Measurements from ENCODE around the gene FHL5. TPM values are rescaled to one million over a fixed set of nuclear protein-coding genes. Genes with fewer than 3 reads are reported as not detected.
"Not testable (repeated sequence)": the region's sequence is repeated elsewhere in the genome, so short reads cannot be mapped to it uniquely, and the experiment has no call there.

The FHL5 gene
- polyA plus RNA-seq, 2 donors, result 0.37 to 1.3 TPM

GRCh38 chr6:96545882-96546281, 17.0 kb upstream of the FHL5 start:
- no peaks in the 10 kb centered on the region for H3K27me3 ChIP-seq (ENCODE audit: control insufficient read depth in 1 of 2, insufficient read depth in 2 of 2, low read length in 2 of 2)
- H3K27ac ChIP-seq (ENCODE audit: low read depth in 2 of 2, low read length in 1 of 2), result no peak overlapping the region
- 97 to 98% methylated on average over 3 of the region's 3 CpGs for WGBS, 2 donors
- no peak overlapping the region for H3K4me3 ChIP-seq (ENCODE audit: low read depth in 1 of 2, low read length in 2 of 2)
- H3K4me1 ChIP-seq (ENCODE audit: control insufficient read depth in 2 of 2, insufficient read depth in 2 of 2, low read length in 1 of 2), result no peaks in the 10 kb centered on the region
- H3K9me3 ChIP-seq (ENCODE audit: control insufficient read depth in 2 of 2, insufficient read depth in 1 of 2, low read depth in 1 of 2, low read length in 1 of 2), result no peaks in the 10 kb centered on the region
- peaks cover 5 to 7% of the 10 kb centered on the region in 2 donors for H3K36me3 ChIP-seq (ENCODE audit: control insufficient read depth in 2 of 2, insufficient read depth in 2 of 2, low read length in 1 of 2)

- 92 to 97% methylated on average over 4 of the region's 4 CpGs for WGBS, 2 donors
- Histone ChIP-seq H3K27me3 (ENCODE audit: control insufficient read depth in 1 of 2, insufficient read depth in 2 of 2, low read length in 2 of 2) (no peaks in the 10 kb centered on the region), H3K4me1 (ENCODE audit: control insufficient read depth in 2 of 2, insufficient read depth in 2 of 2, low read length in 1 of 2) (no peaks in the 10 kb centered on the region), H3K4me3 (ENCODE audit: low read depth in 1 of 2, low read length in 2 of 2) (no peak overlapping the region), H3K9me3 (ENCODE audit: control insufficient read depth in 2 of 2, insufficient read depth in 1 of 2, low read depth in 1 of 2, low read length in 1 of 2) (no peaks in the 10 kb centered on the region), H3K27ac (ENCODE audit: low read depth in 2 of 2, low read length in 1 of 2) (no peak overlapping the region), H3K36me3 (ENCODE audit: control insufficient read depth in 2 of 2, insufficient read depth in 2 of 2, low read length in 1 of 2) (peaks cover 5 to 9% of the 10 kb centered on the region in 2 donors)
Measured at GRCh38 chr6:96547654-96548053, 15.3 kb upstream of the FHL5 start.

GRCh38 chr6:96554558-96554957, 8.4 kb upstream of the FHL5 start:
- 93 to 97% methylated on average over 4 of the region's 4 CpGs for WGBS, 2 donors
- Histone ChIP-seq H3K36me3 (ENCODE audit: control insufficient read depth in 2 of 2, insufficient read depth in 2 of 2, low read length in 1 of 2) (peaks cover 7 to 11% of the 10 kb centered on the region in 2 donors), H3K9me3 (ENCODE audit: control insufficient read depth in 2 of 2, insufficient read depth in 1 of 2, low read depth in 1 of 2, low read length in 1 of 2) (no peaks in the 10 kb centered on the region)

GRCh38 chr6:96559740-96560139, 3.2 kb upstream of the FHL5 start:
- not testable (repeated sequence) for H3K4me3 ChIP-seq (ENCODE audit: low read depth in 1 of 2, low read length in 2 of 2); H3K27me3 ChIP-seq (ENCODE audit: control insufficient read depth in 1 of 2, insufficient read depth in 2 of 2, low read length in 2 of 2); H3K9me3 ChIP-seq (ENCODE audit: control insufficient read depth in 2 of 2, insufficient read depth in 1 of 2, low read depth in 1 of 2, low read length in 1 of 2); H3K27ac ChIP-seq (ENCODE audit: low read depth in 2 of 2, low read length in 1 of 2); H3K4me1 ChIP-seq (ENCODE audit: control insufficient read depth in 2 of 2, insufficient read depth in 2 of 2, low read length in 1 of 2); H3K36me3 ChIP-seq (ENCODE audit: control insufficient read depth in 2 of 2, insufficient read depth in 2 of 2, low read length in 1 of 2)
- WGBS, 2 donors, result 98 to 99% methylated on average over 2 of the region's 2 CpGs

More at GRCh38 chr6:96554558-96554957, 8.4 kb upstream of the FHL5 start:
- Histone ChIP-seq H3K4me1 (ENCODE audit: control insufficient read depth in 2 of 2, insufficient read depth in 2 of 2, low read length in 1 of 2) (no peaks in the 10 kb centered on the region), H3K27me3 (ENCODE audit: control insufficient read depth in 1 of 2, insufficient read depth in 2 of 2, low read length in 2 of 2) (no peaks in the 10 kb centered on the region), H3K27ac (ENCODE audit: low read depth in 2 of 2, low read length in 1 of 2) (no peak overlapping the region), H3K4me3 (ENCODE audit: low read depth in 1 of 2, low read length in 2 of 2) (no peak overlapping the region)

GRCh38 chr6:96563853-96564252, 925 bp downstream of the FHL5 start:
- Histone ChIP-seq H3K4me1 (ENCODE audit: control insufficient read depth in 2 of 2, insufficient read depth in 2 of 2, low read length in 1 of 2) (no peaks in the 10 kb centered on the region), H3K36me3 (ENCODE audit: control insufficient read depth in 2 of 2, insufficient read depth in 2 of 2, low read length in 1 of 2) (no peaks in the 10 kb centered on the region), H3K27me3 (ENCODE audit: control insufficient read depth in 1 of 2, insufficient read depth in 2 of 2, low read length in 2 of 2) (no peaks in the 10 kb centered on the region), H3K4me3 (ENCODE audit: low read depth in 1 of 2, low read length in 2 of 2) (no peak overlapping the region), H3K9me3 (ENCODE audit: control insufficient read depth in 2 of 2, insufficient read depth in 1 of 2, low read depth in 1 of 2, low read length in 1 of 2) (no peaks in the 10 kb centered on the region), H3K27ac (ENCODE audit: low read depth in 2 of 2, low read length in 1 of 2) (no peak overlapping the region)

GRCh38 chr6:96570053-96570452, 7.1 kb downstream of the FHL5 start:
- H3K9me3 ChIP-seq (ENCODE audit: control insufficient read depth in 2 of 2, insufficient read depth in 1 of 2, low read depth in 1 of 2, low read length in 1 of 2), result peaks cover 0 to 6% of the 10 kb centered on the region in 2 donors
- H3K4me1 ChIP-seq (ENCODE audit: control insufficient read depth in 2 of 2, insufficient read depth in 2 of 2, low read length in 1 of 2), result no peaks in the 10 kb centered on the region
- no peak overlapping the region for H3K4me3 ChIP-seq (ENCODE audit: low read depth in 1 of 2, low read length in 2 of 2)
- no peak overlapping the region for H3K27ac ChIP-seq (ENCODE audit: low read depth in 2 of 2, low read length in 1 of 2)
- no peaks in the 10 kb centered on the region for H3K27me3 ChIP-seq (ENCODE audit: control insufficient read depth in 1 of 2, insufficient read depth in 2 of 2, low read length in 2 of 2)
- 84% methylated on average over 2 of the region's 2 CpGs for WGBS, 2 donors
- H3K36me3 ChIP-seq (ENCODE audit: control insufficient read depth in 2 of 2, insufficient read depth in 2 of 2, low read length in 1 of 2), result no peaks in the 10 kb centered on the region

GRCh38 chr6:96571551-96571950, 8.6 kb downstream of the FHL5 start:
- no peaks in the 10 kb centered on the region for H3K27me3 ChIP-seq (ENCODE audit: control insufficient read depth in 1 of 2, insufficient read depth in 2 of 2, low read length in 2 of 2)

GRCh38 chr6:96575359-96575758, 12.4 kb downstream of the FHL5 start:
- Histone ChIP-seq H3K4me1 (ENCODE audit: control insufficient read depth in 2 of 2, insufficient read depth in 2 of 2, low read length in 1 of 2) (no peaks in the 10 kb centered on the region), H3K36me3 (ENCODE audit: control insufficient read depth in 2 of 2, insufficient read depth in 2 of 2, low read length in 1 of 2) (no peaks in the 10 kb centered on the region), H3K27me3 (ENCODE audit: control insufficient read depth in 1 of 2, insufficient read depth in 2 of 2, low read length in 2 of 2) (no peaks in the 10 kb centered on the region), H3K27ac (ENCODE audit: low read depth in 2 of 2, low read length in 1 of 2) (no peak overlapping the region), H3K9me3 (ENCODE audit: control insufficient read depth in 2 of 2, insufficient read depth in 1 of 2, low read depth in 1 of 2, low read length in 1 of 2) (peaks cover 0 to 6% of the 10 kb centered on the region in 2 donors), H3K4me3 (ENCODE audit: low read depth in 1 of 2, low read length in 2 of 2) (no peak overlapping the region)
- 76% methylated on average over 3 of the region's 3 CpGs for WGBS, 2 donors

More at GRCh38 chr6:96571551-96571950, 8.6 kb downstream of the FHL5 start:
- Histone ChIP-seq H3K4me3 (ENCODE audit: low read depth in 1 of 2, low read length in 2 of 2) (no peak overlapping the region), H3K36me3 (ENCODE audit: control insufficient read depth in 2 of 2, insufficient read depth in 2 of 2, low read length in 1 of 2) (no peaks in the 10 kb centered on the region), H3K4me1 (ENCODE audit: control insufficient read depth in 2 of 2, insufficient read depth in 2 of 2, low read length in 1 of 2) (no peaks in the 10 kb centered on the region), H3K9me3 (ENCODE audit: control insufficient read depth in 2 of 2, insufficient read depth in 1 of 2, low read depth in 1 of 2, low read length in 1 of 2) (peaks cover 0 to 6% of the 10 kb centered on the region in 2 donors), H3K27ac (ENCODE audit: low read depth in 2 of 2, low read length in 1 of 2) (no peak overlapping the region)

- Histone ChIP-seq H3K27ac (ENCODE audit: low read depth in 2 of 2, low read length in 1 of 2) (no peak overlapping the region), H3K27me3 (ENCODE audit: control insufficient read depth in 1 of 2, insufficient read depth in 2 of 2, low read length in 2 of 2) (no peaks in the 10 kb centered on the region), H3K9me3 (ENCODE audit: control insufficient read depth in 2 of 2, insufficient read depth in 1 of 2, low read depth in 1 of 2, low read length in 1 of 2) (peaks cover 0 to 6% of the 10 kb centered on the region in 2 donors), H3K36me3 (ENCODE audit: control insufficient read depth in 2 of 2, insufficient read depth in 2 of 2, low read length in 1 of 2) (no peaks in the 10 kb centered on the region), H3K4me1 (ENCODE audit: control insufficient read depth in 2 of 2, insufficient read depth in 2 of 2, low read length in 1 of 2) (no peaks in the 10 kb centered on the region), H3K4me3 (ENCODE audit: low read depth in 1 of 2, low read length in 2 of 2) (no peak overlapping the region)
- 57 to 67% methylated on average over 4 of the region's 4 CpGs for WGBS, 2 donors
Measured at GRCh38 chr6:96576221-96576620, 13.3 kb downstream of the FHL5 start.

GRCh38 chr6:96582021-96582420, 19.1 kb downstream of the FHL5 start:
- no peaks in the 10 kb centered on the region for H3K4me1 ChIP-seq (ENCODE audit: control insufficient read depth in 2 of 2, insufficient read depth in 2 of 2, low read length in 1 of 2)
- H3K9me3 ChIP-seq (ENCODE audit: control insufficient read depth in 2 of 2, insufficient read depth in 1 of 2, low read depth in 1 of 2, low read length in 1 of 2), result no peaks in the 10 kb centered on the region
- H3K27me3 ChIP-seq (ENCODE audit: control insufficient read depth in 1 of 2, insufficient read depth in 2 of 2, low read length in 2 of 2), result no peaks in the 10 kb centered on the region
- WGBS, 2 donors, result 82 to 88% methylated on average over 2 of the region's 2 CpGs
- H3K36me3 ChIP-seq (ENCODE audit: control insufficient read depth in 2 of 2, insufficient read depth in 2 of 2, low read length in 1 of 2), result no peaks in the 10 kb centered on the region
- H3K4me3 ChIP-seq (ENCODE audit: low read depth in 1 of 2, low read length in 2 of 2), result no peak overlapping the region
- no peak overlapping the region for H3K27ac ChIP-seq (ENCODE audit: low read depth in 2 of 2, low read length in 1 of 2)

Measured in esophagus (tissue), 2 donors.